Fibroblast of skin of left biceps (primary cell): ENCODE data around the gene HMGA1.

Experiments
- DNase-seq, 2 experiments: peaks; one replicate each; pipeline ENCODE4 v3.0.0-alpha.2; 2013; ENCODE audit warnings: low read depth in 2 of 2

HMGA1 gene

GRCh38 chr6:34223956-34224940 is 12.4 kb upstream of the HMGA1 start:
- peak; percentile 78 to 83 for DNase-seq

GRCh38 chr6:34225551-34225950 is 11.1 kb upstream of the HMGA1 start:
- no peak for DNase-seq

GRCh38 chr6:34226066-34226465 is 10.6 kb upstream of the HMGA1 start:
- DNase-seq: no peak

GRCh38 chr6:34226731-34227586 is 9.7 kb upstream of the HMGA1 start:
- DNase-seq: no peak

- no peak for DNase-seq
These were observed 8.8 kb upstream of the HMGA1 start for GRCh38 chr6:34227761-34228421.

GRCh38 chr6:34229877-34230276 is 6.8 kb upstream of the HMGA1 start:
- DNase-seq: no peak

- DNase-seq: no peak
These were observed 5.9 kb upstream of the HMGA1 start for GRCh38 chr6:34230653-34231371.

- no peak for DNase-seq
These were observed 4.9 kb upstream of the HMGA1 start for GRCh38 chr6:34231566-34232336.

- DNase-seq: no peak
These were observed 3.8 kb upstream of the HMGA1 start for GRCh38 chr6:34232901-34233300.

- DNase-seq: no peak
These were observed 2.8 kb upstream of the HMGA1 start for GRCh38 chr6:34233867-34234266.

- no peak for DNase-seq
These were observed 1.9 kb upstream of the HMGA1 start for GRCh38 chr6:34234667-34235306.

GRCh38 chr6:34235307-34236130 is 1.2 kb upstream of the HMGA1 start:
- DNase-seq: peak; percentile 65 to 71

- no peak for DNase-seq
These were observed 586 bp upstream of the HMGA1 start for GRCh38 chr6:34236131-34236442.

GRCh38 chr6:34237316-34237721 is 646 bp downstream of the HMGA1 start:
- DNase-seq: no peak

GRCh38 chr6:34237722-34238584 is 1.3 kb downstream of the HMGA1 start:
- no peak for DNase-seq

GRCh38 chr6:34238585-34239499 is 2.2 kb downstream of the HMGA1 start:
- no peak for DNase-seq

- DNase-seq: no peak
These were observed 2.8 kb downstream of the HMGA1 start for GRCh38 chr6:34239500-34239825.
